Endodermal cell (in vitro differentiated cells): ENCODE measurements around the gene SIRT7. TPM values are rescaled to one million over a fixed set of nuclear protein-coding genes. Genes with fewer than 3 reads are reported as not detected.

Source experiments
- DNase-seq: peaks from one replicate; pipeline ENCODE4 v3.0.0-alpha.2; 2017
- H3K27ac ChIP-seq: 2 replicates; pipeline ENCODE4 v1.5.1; 2013; ENCODE audit warnings: mild to moderate bottlenecking, low read depth, low read length, moderate library complexity
- H3K27me3 ChIP-seq: 2 replicates; pipeline ENCODE4 v1.6.1; 2013; ENCODE audit warnings: mild to moderate bottlenecking, low read length, moderate library complexity; ENCODE audit not compliant: insufficient read depth, control insufficient read depth, poor library complexity, severe bottlenecking
- H3K36me3 ChIP-seq: 2 replicates; pipeline ENCODE4 v1.7.0; 2013; ENCODE audit warnings: mild to moderate bottlenecking, low read length, moderate library complexity; ENCODE audit not compliant: control insufficient read depth, insufficient read depth
- H3K4me1 ChIP-seq: one replicate; pipeline ENCODE4 v1.7.0; 2013; ENCODE audit warnings: low read length; ENCODE audit not compliant: control insufficient read depth, insufficient read depth
- H3K4me3 ChIP-seq: 2 replicates; pipeline ENCODE4 v1.5.1; 2013; ENCODE audit warnings: mild to moderate bottlenecking, low read length, moderate library complexity
- H3K9ac ChIP-seq: 2 replicates; pipeline ENCODE4 v1.6.1; 2013; ENCODE audit warnings: mild to moderate bottlenecking, low read length, moderate library complexity; ENCODE audit not compliant: poor library complexity, severe bottlenecking; ENCODE audit errors: extremely low read depth
- H3K9me3 ChIP-seq: 2 replicates; pipeline ENCODE4 v1.6.1; 2013; ENCODE audit warnings: mild to moderate bottlenecking, low read length, moderate library complexity; ENCODE audit not compliant: control insufficient read depth
- H3K27ac Mint-ChIP-seq: 2 replicates; pipeline ENCODE4 v1.8.0; 2020; ENCODE audit warnings: mixed read lengths
- H3K27me3 Mint-ChIP-seq: 2 replicates; pipeline ENCODE4 v1.8.0; 2021; ENCODE audit warnings: mild to moderate bottlenecking, mixed read lengths; ENCODE audit not compliant: insufficient read depth
- H3K36me3 Mint-ChIP-seq: 2 replicates; pipeline ENCODE4 v1.8.0; 2020; ENCODE audit warnings: low read depth, mixed read lengths
- H3K4me1 Mint-ChIP-seq: 2 replicates; pipeline ENCODE4 v1.8.0; 2020; ENCODE audit warnings: mixed read lengths
- H3K4me3 Mint-ChIP-seq: 2 replicates; pipeline ENCODE4 v1.8.0; 2020; ENCODE audit warnings: mild to moderate bottlenecking, moderate library complexity, mixed read lengths
- H3K9me3 Mint-ChIP-seq: 2 replicates; pipeline ENCODE4 v1.8.0; 2020; ENCODE audit warnings: mild to moderate bottlenecking, mixed read lengths
- CTCF ChIP-seq: fragments of 200-600 bp; sonication (generic); conservative IDR thresholded peaks from 2 replicates; pipeline ENCODE4 v1.5.0; 2021; ENCODE audit warnings: antibody characterized with exemption, mild to moderate bottlenecking
- WGBS, 2 experiments: methylation state at CpG; one replicate each; pipeline versions ENCODE4 v1.1.5 to v1.1.7; 2013; ENCODE audit warnings: missing lambda C conversion rate in 2 of 2, mixed read lengths in 1 of 2; ENCODE audit not compliant: insufficient coverage in 1 of 2, insufficient read length in 1 of 2; 5-methylcytosine and 5-hydroxymethylcytosine counted together
- total RNA-seq, 2 donors: library from RNA; stranded (reverse); fragmentation: NEBNext Ultra II Directional in 1 of 2; extraction: Animal tissue kit (Norgen Biotek cat#: 25700) in 1 of 2; gene quantifications; 2 replicates in 1 of 2; 3 replicates in 1 of 2; pipeline ENCODE4 v1.2.1, GENCODE V29; 2021

The SIRT7 gene
- total RNA-seq, 2 donors from 2014 or later: 21.8 to 22.1 TPM

DNA sequence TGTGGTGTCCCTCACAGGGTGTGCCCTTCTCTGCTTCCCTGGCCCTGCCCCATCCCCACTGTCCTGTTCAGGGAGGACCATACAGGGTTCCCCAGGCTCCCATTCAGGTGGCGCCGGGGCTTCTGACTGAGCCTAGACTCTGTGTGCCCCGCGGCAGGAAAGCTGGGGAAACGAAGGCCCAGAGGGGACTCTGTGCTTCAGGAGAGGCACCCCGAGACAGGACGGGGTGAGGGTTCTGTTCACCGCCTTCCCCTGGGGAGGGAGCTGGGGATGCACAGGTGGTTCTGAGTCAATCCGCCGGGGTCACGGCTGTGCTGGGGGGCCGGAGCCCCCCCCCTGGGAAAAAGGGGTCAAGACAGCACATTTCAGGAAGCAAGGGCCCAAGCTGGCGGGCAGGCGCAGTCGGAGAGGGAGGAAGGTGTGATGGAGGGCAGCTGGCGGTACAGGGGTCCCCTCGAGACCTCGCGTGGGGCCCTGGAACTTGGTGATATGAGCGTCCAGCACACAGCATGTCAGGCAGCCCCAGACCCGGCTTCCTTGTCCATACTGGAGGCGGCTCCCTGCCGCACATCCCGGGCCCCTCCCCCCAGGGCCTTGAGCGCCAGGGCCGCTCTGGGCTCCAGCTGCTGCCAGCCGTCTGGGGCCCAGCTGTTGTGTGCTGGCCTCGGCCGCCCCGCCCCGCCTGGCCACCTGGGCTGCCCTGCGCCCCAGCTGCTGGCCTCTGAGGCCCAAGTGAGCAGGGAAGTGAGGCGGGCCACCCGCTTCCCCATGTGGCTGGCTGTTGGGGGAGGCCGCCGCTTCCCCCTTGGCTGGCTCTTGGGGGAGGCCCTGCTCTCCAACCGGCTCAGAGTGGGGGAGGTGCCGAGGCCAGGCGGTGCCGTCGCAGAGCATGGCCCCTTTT is 48.6 kb upstream of the SIRT7 start:
- Mint-ChIP-seq H3K27ac (no peak overlapping the region), H3K27me3 (peaks cover 37% of the 10 kb centered on the region), H3K9me3 (no peaks in the 10 kb centered on the region), H3K36me3 (no peaks in the 10 kb centered on the region), H3K4me1 (peaks cover 25% of the 10 kb centered on the region), H3K4me3 (no peak overlapping the region)
- peak; percentile 83 for DNase-seq
- Histone ChIP-seq H3K9ac (no peak overlapping the region), H3K36me3 (no peaks in the 10 kb centered on the region), H3K27me3 (peaks cover 21% of the 10 kb centered on the region), H3K9me3 (no peaks in the 10 kb centered on the region), H3K27ac (no peak overlapping the region), H3K4me1 (no peaks in the 10 kb centered on the region), H3K4me3 (no peak overlapping the region)
- 77 to 83% methylated on average over 12 to 41 of the region's 41 CpGs for WGBS, 2 experiments
- no peak for TF ChIP-seq CTCF

GRCh38 chr17:81964081-81964849 is 46.3 kb upstream of the SIRT7 start:
- peaks cover 37% of the 10 kb centered on the region for H3K27me3 ChIP-seq
- WGBS, 2 experiments: 84 to 86% methylated on average over 14 to 22 of the region's 22 CpGs

More at GRCh38 chr17:81964081-81964849, 46.3 kb upstream of the SIRT7 start:
- Mint-ChIP-seq H3K4me3 (no peak overlapping the region), H3K27ac (no peak overlapping the region), H3K4me1 (peaks cover 25% of the 10 kb centered on the region), H3K36me3 (no peaks in the 10 kb centered on the region), H3K9me3 (no peaks in the 10 kb centered on the region), H3K27me3 (peaks cover 41% of the 10 kb centered on the region)
- no peak for DNase-seq
- H3K36me3 ChIP-seq: no peaks in the 10 kb centered on the region
- H3K4me1 ChIP-seq: no peaks in the 10 kb centered on the region
- no peak overlapping the region for H3K9ac ChIP-seq
- no peak overlapping the region for H3K27ac ChIP-seq
- no peak overlapping the region for H3K4me3 ChIP-seq
- no peak for TF ChIP-seq CTCF
- no peaks in the 10 kb centered on the region for H3K9me3 ChIP-seq
